Ovary (tissue), 3 donors: Measurements from ENCODE around the gene AQP7.

Source experiments
- EP300 ChIP-seq: sonication (generic); formaldehyde crosslinking; IDR thresholded peaks from one replicate; pipeline ENCODE4 v1.6.1; 2017; ENCODE audit warnings: antibody characterized with exemption
- TF ChIP-seq, protein P1 (sequence below), 3 donors: fragments of 450-650 bp in 2 of 3; fragments of 200-600 bp in 1 of 3; IDR thresholded peaks; one replicate each; pipeline versions ENCODE4 v1.5.1 to v1.8.0; 2016 to 2022; ENCODE audit warnings: antibody characterized with exemption in 3 of 3, mild to moderate bottlenecking in 1 of 3
- donor health status: DM: no; HTN: no; CAD: no.

DNA sequence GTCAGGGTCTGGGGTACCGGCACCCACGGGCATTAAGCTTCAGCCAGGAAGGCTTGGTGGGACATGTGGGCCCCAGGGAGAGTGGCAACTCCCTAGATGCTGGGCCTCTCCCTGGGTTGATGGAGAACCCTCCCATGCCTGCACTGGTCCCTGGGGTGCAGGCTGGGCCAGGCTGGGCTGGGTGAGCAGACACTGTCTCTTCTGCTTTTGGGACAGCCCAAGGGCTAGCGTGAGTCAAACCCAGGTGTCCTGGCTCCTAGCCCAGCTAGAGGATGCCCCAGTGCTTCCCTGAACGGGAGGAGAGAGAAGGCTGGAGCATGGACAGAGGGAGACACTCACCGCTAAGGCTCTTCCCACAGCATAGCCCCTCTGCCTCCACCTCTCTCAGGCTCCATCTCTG is 5.7 kb upstream of the AQP7 start:
- TF ChIP-seq, protein P1, sequence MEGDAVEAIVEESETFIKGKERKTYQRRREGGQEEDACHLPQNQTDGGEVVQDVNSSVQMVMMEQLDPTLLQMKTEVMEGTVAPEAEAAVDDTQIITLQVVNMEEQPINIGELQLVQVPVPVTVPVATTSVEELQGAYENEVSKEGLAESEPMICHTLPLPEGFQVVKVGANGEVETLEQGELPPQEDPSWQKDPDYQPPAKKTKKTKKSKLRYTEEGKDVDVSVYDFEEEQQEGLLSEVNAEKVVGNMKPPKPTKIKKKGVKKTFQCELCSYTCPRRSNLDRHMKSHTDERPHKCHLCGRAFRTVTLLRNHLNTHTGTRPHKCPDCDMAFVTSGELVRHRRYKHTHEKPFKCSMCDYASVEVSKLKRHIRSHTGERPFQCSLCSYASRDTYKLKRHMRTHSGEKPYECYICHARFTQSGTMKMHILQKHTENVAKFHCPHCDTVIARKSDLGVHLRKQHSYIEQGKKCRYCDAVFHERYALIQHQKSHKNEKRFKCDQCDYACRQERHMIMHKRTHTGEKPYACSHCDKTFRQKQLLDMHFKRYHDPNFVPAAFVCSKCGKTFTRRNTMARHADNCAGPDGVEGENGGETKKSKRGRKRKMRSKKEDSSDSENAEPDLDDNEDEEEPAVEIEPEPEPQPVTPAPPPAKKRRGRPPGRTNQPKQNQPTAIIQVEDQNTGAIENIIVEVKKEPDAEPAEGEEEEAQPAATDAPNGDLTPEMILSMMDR (IDR thresholded peaks at IDR 0.05) = no peak
- no peak for TF ChIP-seq EP300
